Rectal smooth muscle tissue (tissue), 1 donor: ENCODE results near the gene BCL10.
A peak's percentile ranks its signal among the peaks of the same experiment; 100 is the strongest.

Source experiments
- H3K27ac ChIP-seq: one replicate; pipeline ENCODE4 v1.7.0; 2013; ENCODE audit warnings: low read depth, low read length, inconsistent platforms
- H3K27me3 ChIP-seq: one replicate; pipeline ENCODE4 v1.7.0; 2013; ENCODE audit warnings: low read length; ENCODE audit not compliant: control insufficient read depth, insufficient read depth
- H3K36me3 ChIP-seq: one replicate; pipeline ENCODE4 v1.7.0; 2013; ENCODE audit warnings: low read length; ENCODE audit not compliant: control insufficient read depth, insufficient read depth
- H3K4me1 ChIP-seq: one replicate; pipeline ENCODE4 v1.7.0; 2013; ENCODE audit warnings: low read length; ENCODE audit not compliant: control insufficient read depth, insufficient read depth
- H3K4me3 ChIP-seq: one replicate; pipeline ENCODE4 v1.7.0; 2013; ENCODE audit warnings: low read length
- H3K9ac ChIP-seq: one replicate; pipeline ENCODE4 v1.7.0; 2013; ENCODE audit warnings: low read length

BCL10 gene

DNA sequence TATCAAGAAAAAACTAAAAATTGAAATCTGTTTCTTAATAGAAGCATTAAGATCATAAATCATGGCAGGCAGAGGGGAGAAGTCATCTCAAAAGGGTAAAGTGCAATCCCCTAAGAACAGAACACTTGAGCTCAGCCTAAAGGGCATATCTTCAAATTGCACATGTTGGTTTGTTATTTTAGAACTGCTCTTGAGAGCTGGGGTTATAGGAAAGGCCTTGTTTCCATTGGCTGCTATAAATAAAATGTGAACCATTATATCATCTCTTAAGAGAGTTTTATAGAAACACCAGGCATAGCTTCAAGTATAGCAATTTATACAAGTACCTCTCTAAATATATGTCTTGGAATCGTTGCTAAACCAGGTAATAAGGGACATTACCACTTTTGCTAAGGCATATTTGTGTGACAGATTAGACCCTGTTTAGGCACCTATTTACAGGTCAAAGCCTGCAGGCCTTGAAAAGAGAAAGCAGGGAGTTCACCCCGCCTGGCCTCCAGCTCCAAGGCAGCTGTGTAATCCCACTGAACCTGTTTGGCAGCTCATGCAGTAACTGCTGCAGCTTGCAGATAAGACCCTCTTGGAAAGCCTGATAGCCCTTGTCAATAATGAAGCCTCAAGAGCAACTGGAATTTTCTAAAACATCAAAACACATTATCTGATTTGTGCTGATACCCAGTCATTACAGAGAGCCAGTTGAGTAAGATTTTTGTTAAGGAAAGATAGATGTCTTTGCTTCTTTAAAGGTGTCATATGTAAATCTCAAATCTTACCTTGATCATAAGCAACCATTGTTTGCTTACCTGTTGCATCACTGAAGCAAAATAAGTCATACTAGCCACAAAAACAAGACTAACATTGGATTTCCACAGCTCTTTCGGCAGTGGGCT is 51.5 kb downstream of the BCL10 start:
- no peak overlapping the region for H3K9ac ChIP-seq
- no peaks in the 10 kb centered on the region for H3K36me3 ChIP-seq
- H3K4me1 ChIP-seq: peaks cover 28% of the 10 kb centered on the region
- no peak overlapping the region for H3K4me3 ChIP-seq
- no peaks in the 10 kb centered on the region for H3K27me3 ChIP-seq
- H3K27ac ChIP-seq: peak overlapping the region; percentile 69

DNA sequence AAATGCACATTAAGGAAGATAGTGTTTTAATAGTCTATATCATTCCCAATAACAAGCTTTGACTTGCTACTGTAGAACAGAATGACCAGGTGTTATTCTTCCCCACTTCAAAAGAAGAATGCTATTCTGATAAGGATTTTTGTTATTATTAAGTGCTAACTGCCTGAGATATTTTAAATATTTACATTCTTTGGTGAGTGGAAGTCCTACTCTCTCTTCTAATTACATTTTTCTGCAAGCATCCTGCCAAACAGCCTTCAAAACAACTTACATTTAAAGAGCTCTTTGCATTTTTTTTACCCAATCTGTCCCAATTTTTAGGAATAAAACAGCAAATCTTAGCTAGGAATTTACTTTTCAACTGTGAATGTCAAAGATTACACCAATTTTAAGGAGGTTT is 52.1 kb downstream of the BCL10 start:
- Histone ChIP-seq H3K27ac (peak overlapping the region; percentile 69), H3K9ac (no peak overlapping the region), H3K4me1 (peaks cover 33% of the 10 kb centered on the region), H3K4me3 (no peak overlapping the region), H3K36me3 (no peaks in the 10 kb centered on the region), H3K27me3 (no peaks in the 10 kb centered on the region)

DNA sequence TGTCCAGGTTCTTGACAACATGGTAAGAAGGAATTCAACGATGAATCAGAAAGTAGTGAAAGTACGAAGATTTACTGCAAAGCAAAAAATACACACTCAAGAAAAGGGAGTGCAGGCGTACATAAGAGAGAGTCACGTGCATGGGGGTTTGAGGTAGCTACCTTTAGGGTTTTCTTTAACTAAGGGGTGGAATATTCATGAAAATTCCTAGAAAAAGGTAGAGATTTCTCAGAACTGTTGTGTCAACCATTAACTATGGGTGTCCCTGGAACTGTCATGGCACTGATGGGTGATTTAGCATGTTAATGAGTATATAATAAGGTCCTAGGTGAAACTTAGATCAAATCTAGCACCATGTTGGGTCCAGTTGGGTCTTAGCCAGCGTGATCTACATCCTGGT is 53.1 kb downstream of the BCL10 start:
- no peaks in the 10 kb centered on the region for H3K27me3 ChIP-seq
- no peaks in the 10 kb centered on the region for H3K36me3 ChIP-seq
- H3K9ac ChIP-seq: no peak overlapping the region
- peaks cover 35% of the 10 kb centered on the region for H3K4me1 ChIP-seq
- H3K4me3 ChIP-seq: no peak overlapping the region
- peak overlapping the region; percentile 95 for H3K27ac ChIP-seq

DNA sequence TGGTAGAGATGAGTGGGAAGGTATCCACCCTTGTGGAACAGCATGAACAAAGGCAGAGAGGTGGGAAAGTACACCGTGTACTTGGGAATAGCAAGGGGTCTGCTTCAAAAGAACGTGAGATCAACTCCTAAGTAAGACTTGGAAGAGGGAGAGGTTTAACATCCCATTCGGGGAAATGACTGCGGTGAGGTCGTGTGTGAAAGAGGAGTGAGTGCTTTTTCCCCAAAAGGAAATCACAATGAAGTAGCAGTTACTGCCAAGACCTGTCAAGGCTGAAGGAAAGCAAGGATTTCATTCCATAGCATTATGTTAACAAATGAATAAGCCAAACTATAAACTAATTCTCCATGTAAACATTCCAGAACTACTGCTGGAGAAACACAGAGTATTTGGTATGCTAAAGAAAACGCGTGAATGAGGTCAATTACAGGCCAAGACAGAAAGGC is 55.7 kb downstream of the BCL10 start:
- Histone ChIP-seq H3K27me3 (no peaks in the 10 kb centered on the region), H3K27ac (peak overlapping the region; percentile 95)

DNA sequence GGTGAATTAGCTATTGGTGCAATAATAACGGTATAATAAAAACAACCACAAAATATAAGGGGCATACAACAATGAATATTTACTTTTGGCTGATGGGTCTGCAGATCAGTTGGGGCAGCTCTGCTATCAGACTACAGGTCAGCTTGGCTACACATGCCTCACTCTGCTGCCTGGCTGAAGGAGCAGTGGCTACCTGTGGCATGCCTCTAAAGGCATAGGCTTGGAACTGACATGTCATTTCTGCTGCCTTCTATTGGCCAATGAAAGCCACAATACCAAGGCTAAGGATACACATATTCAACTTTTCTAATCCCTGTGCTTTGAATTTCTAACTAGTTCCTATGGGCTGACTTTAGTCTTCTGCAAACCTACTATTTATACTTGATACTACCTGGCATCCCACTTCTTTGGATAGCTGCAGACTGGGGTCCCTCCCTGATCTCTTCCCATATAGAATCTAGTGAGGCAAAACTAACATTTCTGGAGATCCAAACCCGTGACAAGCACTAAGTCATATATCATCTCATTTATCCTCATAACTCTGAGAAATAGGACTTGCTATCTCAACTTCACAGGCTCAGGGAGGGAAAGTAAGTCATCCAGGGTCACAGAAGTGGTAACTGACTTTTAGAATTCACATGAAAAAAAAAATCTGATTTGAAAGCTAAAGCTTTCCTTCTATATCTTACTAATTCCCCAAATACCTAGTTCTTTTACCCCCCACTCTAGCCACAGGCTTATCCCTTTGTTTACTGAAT is 56.4 kb downstream of the BCL10 start:
- H3K27me3 ChIP-seq: no peaks in the 10 kb centered on the region
- H3K9ac ChIP-seq: no peak overlapping the region
- no peak overlapping the region for H3K4me3 ChIP-seq
- H3K27ac ChIP-seq: peak overlapping the region; percentile 95
- H3K4me1 ChIP-seq: peaks cover 29% of the 10 kb centered on the region
- H3K36me3 ChIP-seq: no peaks in the 10 kb centered on the region

More for the DNA sequence above, 55.7 kb downstream of the BCL10 start:
- H3K4me1 ChIP-seq: peaks cover 35% of the 10 kb centered on the region
- H3K36me3 ChIP-seq: no peaks in the 10 kb centered on the region
- no peak overlapping the region for H3K9ac ChIP-seq
- no peak overlapping the region for H3K4me3 ChIP-seq

DNA sequence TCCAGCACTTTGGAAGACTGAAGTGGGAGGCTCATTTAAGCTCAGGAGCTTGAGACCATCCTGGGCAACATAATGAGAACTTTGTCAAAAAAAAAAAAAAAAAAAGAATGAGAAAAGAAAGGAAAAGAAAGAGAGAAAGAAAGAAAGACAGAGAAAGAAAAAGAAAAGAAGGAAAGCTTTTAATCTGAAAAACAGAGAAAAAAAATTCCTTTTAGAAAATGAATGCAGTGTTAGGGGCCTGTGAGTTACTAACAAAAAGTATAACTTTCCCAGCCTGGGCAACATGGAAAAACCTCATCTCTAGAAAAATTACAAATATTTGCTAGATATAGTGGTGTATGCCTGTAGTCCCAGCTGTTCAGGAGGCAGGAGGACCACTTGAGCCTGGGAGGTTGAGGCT is 59.7 kb downstream of the BCL10 start:
- Histone ChIP-seq H3K36me3 (no peaks in the 10 kb centered on the region), H3K27ac (no peak overlapping the region), H3K4me3 (no peak overlapping the region), H3K27me3 (no peaks in the 10 kb centered on the region), H3K9ac (no peak overlapping the region), H3K4me1 (peaks cover 21% of the 10 kb centered on the region)
